ENCODE results near the gene PTPN4. TPM values are rescaled to one million over a fixed set of nuclear protein-coding genes. Genes with fewer than 3 reads are reported as not detected.

PTPN4 gene
- polyA plus RNA-seq, 1 donor from 2014 or later, result 22.0 TPM

DNA sequence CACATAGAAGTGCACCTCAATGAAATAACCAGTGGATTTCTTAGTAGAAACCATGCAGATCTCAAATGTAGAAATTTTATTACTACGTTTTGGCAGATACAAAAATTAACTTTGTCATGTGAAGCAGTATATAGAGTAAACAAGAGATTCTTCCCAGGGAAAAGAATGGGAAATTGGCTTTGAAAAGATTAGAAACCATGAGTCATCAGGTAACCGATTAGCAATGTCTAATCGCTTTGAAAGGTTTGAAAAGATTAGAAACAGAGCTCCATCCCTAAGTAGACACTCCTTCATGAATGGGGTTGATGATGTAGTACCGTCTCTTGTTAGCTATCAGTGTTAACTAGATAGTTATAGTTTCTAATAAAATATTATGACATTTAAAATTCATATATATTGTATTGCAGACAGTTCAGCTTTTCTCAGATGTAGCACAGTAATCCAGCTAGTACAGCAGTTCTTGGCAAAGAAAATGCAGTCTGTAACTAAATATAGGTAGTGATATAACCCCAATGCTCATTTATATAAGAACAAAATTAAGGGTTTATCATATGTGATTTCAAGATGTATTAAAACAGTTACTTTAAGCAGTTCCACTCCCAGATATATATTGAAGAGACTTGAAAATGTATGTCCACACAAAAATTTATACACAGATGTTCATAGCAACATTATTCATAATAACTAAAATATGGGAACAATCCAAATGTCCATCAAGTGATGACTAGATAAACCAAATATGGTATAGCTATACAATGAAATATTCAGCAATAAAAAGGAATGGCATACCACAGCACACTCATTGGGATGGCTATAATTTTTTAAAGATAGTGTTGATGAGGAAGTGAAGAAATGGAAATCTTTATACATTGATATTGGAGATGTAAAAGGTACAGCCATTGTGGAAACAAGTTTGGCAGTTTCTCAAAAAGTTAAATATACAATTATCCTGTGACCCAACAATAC, 113.9 kb downstream of the PTPN4 start:
- no peaks in the 10 kb centered on the region for H3K9me3 ChIP-seq (ENCODE audit: low read length)
- no peaks in the 10 kb centered on the region for H4K20me1 ChIP-seq (ENCODE audit: insufficient read depth)
- H3K36me3 ChIP-seq (ENCODE audit: insufficient read depth, low read length), result no peaks in the 10 kb centered on the region
- no peak overlapping the region for H2AFZ ChIP-seq (ENCODE audit: low read depth, low read length)
- no peak overlapping the region for H3K9ac ChIP-seq (ENCODE audit: low read length)
- no peaks in the 10 kb centered on the region for H3K9me2 ChIP-seq (ENCODE audit: insufficient read depth, low read length)
- TF ChIP-seq POLR2AphosphoS5 (IDR thresholded peaks at IDR 0.05) (no peak), EP300 (conservative IDR thresholded peaks at IDR 0.05; ENCODE audit: poor library complexity, severe bottlenecking) (no peak), MXI1 (conservative IDR thresholded peaks at IDR 0.05; ENCODE audit: poor library complexity, severe bottlenecking) (no peak), TAF1 (IDR thresholded peaks at IDR 0.05; ENCODE audit: low read depth) (no peak), SMC3 (conservative IDR thresholded peaks at IDR 0.05; ENCODE audit: poor library complexity) (no peak), REST (IDR thresholded peaks at IDR 0.05; ENCODE audit: borderline replicate concordance) (no peak), RAD21 (conservative IDR thresholded peaks at IDR 0.05) (no peak), EZH2 (IDR thresholded peaks at IDR 0.05; ENCODE audit: borderline replicate concordance, insufficient read depth, low read length, poor library complexity, severe bottlenecking) (no peak)
- TF ChIP-seq, protein P1, sequence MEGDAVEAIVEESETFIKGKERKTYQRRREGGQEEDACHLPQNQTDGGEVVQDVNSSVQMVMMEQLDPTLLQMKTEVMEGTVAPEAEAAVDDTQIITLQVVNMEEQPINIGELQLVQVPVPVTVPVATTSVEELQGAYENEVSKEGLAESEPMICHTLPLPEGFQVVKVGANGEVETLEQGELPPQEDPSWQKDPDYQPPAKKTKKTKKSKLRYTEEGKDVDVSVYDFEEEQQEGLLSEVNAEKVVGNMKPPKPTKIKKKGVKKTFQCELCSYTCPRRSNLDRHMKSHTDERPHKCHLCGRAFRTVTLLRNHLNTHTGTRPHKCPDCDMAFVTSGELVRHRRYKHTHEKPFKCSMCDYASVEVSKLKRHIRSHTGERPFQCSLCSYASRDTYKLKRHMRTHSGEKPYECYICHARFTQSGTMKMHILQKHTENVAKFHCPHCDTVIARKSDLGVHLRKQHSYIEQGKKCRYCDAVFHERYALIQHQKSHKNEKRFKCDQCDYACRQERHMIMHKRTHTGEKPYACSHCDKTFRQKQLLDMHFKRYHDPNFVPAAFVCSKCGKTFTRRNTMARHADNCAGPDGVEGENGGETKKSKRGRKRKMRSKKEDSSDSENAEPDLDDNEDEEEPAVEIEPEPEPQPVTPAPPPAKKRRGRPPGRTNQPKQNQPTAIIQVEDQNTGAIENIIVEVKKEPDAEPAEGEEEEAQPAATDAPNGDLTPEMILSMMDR (IDR thresholded peaks at IDR 0.05; ENCODE audit: poor library complexity, severe bottlenecking), result no peak
- H3K27me3 ChIP-seq (ENCODE audit: insufficient read depth, low read depth, low read length), result no peaks in the 10 kb centered on the region
- H3K79me2 ChIP-seq (replicated peaks; ENCODE audit: insufficient read depth, low read length), result no peaks in the 10 kb centered on the region
- no peak overlapping the region for H3K27ac ChIP-seq (ENCODE audit: low read length)
- no peak overlapping the region for H3K4me3 ChIP-seq (ENCODE audit: low read length)
- no peaks in the 10 kb centered on the region for H3F3A ChIP-seq (ENCODE audit: insufficient read depth, low read length, poor library complexity, severe bottlenecking)
- H3K4me2 ChIP-seq (ENCODE audit: low read length), result no peak overlapping the region

- H4K20me1 ChIP-seq (ENCODE audit: insufficient read depth), result no peaks in the 10 kb centered on the region
- H3K27ac ChIP-seq (ENCODE audit: low read length), result no peak overlapping the region
- no peaks in the 10 kb centered on the region for H3K36me3 ChIP-seq (ENCODE audit: insufficient read depth, low read length)
- no peaks in the 10 kb centered on the region for H3K9me3 ChIP-seq (ENCODE audit: low read length)
- H3K4me2 ChIP-seq (ENCODE audit: low read length), result no peak overlapping the region
- H3F3A ChIP-seq (ENCODE audit: insufficient read depth, low read length, poor library complexity, severe bottlenecking), result no peaks in the 10 kb centered on the region
- TF ChIP-seq EZH2 (IDR thresholded peaks at IDR 0.05; ENCODE audit: borderline replicate concordance, insufficient read depth, low read length, poor library complexity, severe bottlenecking) (no peak), REST (IDR thresholded peaks at IDR 0.05; ENCODE audit: borderline replicate concordance) (no peak), RAD21 (conservative IDR thresholded peaks at IDR 0.05) (no peak), TAF1 (IDR thresholded peaks at IDR 0.05; ENCODE audit: low read depth) (no peak), SMC3 (conservative IDR thresholded peaks at IDR 0.05; ENCODE audit: poor library complexity) (no peak), POLR2AphosphoS5 (IDR thresholded peaks at IDR 0.05) (no peak), MXI1 (conservative IDR thresholded peaks at IDR 0.05; ENCODE audit: poor library complexity, severe bottlenecking) (no peak), EP300 (conservative IDR thresholded peaks at IDR 0.05; ENCODE audit: poor library complexity, severe bottlenecking) (no peak)
- TF ChIP-seq, protein P1 (IDR thresholded peaks at IDR 0.05; ENCODE audit: poor library complexity, severe bottlenecking), result no peak
- H3K9ac ChIP-seq (ENCODE audit: low read length), result no peak overlapping the region
- no peak overlapping the region for H3K4me3 ChIP-seq (ENCODE audit: low read length)
- no peaks in the 10 kb centered on the region for H3K9me2 ChIP-seq (ENCODE audit: insufficient read depth, low read length)
- H3K79me2 ChIP-seq (replicated peaks; ENCODE audit: insufficient read depth, low read length), result no peaks in the 10 kb centered on the region
- H2AFZ ChIP-seq (ENCODE audit: low read depth, low read length), result no peak overlapping the region
- no peaks in the 10 kb centered on the region for H3K27me3 ChIP-seq (ENCODE audit: insufficient read depth, low read depth, low read length)
Observed at GRCh38 chr2:119879502-119879901, 119.8 kb downstream of the PTPN4 start.

All from neural cell (in vitro differentiated cells).